NCI-H524 (cell line): ENCODE measurements around the gene NR2E3.
"Not testable (repeated sequence)": the region's sequence is repeated elsewhere in the genome, so short reads cannot be mapped to it uniquely, and the experiment has no call there.

Experiments used
- DNase-seq, 2 experiments: peaks; one replicate each; lab custom pipeline; 2025; lab: John Stamatoyannopoulos, UW

Gene NR2E3

GRCh38 chr15:71815301-71815700, 4.9 kb downstream of the NR2E3 start:
- DNase-seq, result no peak

GRCh38 chr15:71817351-71817750, 7.0 kb downstream of the NR2E3 start:
- no peak for DNase-seq

- no peak for DNase-seq
These were observed 9.8 kb downstream of the NR2E3 start for GRCh38 chr15:71820127-71820526.

- DNase-seq, result no peak
These were observed 11.3 kb downstream of the NR2E3 start for GRCh38 chr15:71821547-71822129.

GRCh38 chr15:71822890-71823630, 12.7 kb downstream of the NR2E3 start:
- no peak for DNase-seq

- DNase-seq, result no peak
These were observed 13.4 kb downstream of the NR2E3 start for GRCh38 chr15:71823801-71824200.

GRCh38 chr15:71825021-71825730, 14.8 kb downstream of the NR2E3 start:
- DNase-seq, result no peak

- no peak for DNase-seq
These were observed 15.8 kb downstream of the NR2E3 start for GRCh38 chr15:71826196-71826595.

GRCh38 chr15:71830981-71831380, 20.6 kb downstream of the NR2E3 start:
- DNase-seq, result no peak

GRCh38 chr15:71841563-71841962, 31.2 kb downstream of the NR2E3 start:
- no peak for DNase-seq

- DNase-seq, result no peak
These were observed 34.6 kb downstream of the NR2E3 start for GRCh38 chr15:71844916-71845315.

- no peak for DNase-seq
These were observed 43.2 kb downstream of the NR2E3 start for GRCh38 chr15:71853543-71853942.

- not testable (repeated sequence) for DNase-seq
These were observed 47.9 kb downstream of the NR2E3 start for GRCh38 chr15:71858232-71858631.
